Measurements from ENCODE around the gene TMEM116. TPM values are rescaled to one million over a fixed set of nuclear protein-coding genes. Genes with fewer than 3 reads are reported as not detected.
A peak's percentile ranks its signal among the peaks of the same experiment; 100 is the strongest.

The TMEM116 gene
- total RNA-seq, 1 experiment from 2014 or later: 4.4 TPM

DNA sequence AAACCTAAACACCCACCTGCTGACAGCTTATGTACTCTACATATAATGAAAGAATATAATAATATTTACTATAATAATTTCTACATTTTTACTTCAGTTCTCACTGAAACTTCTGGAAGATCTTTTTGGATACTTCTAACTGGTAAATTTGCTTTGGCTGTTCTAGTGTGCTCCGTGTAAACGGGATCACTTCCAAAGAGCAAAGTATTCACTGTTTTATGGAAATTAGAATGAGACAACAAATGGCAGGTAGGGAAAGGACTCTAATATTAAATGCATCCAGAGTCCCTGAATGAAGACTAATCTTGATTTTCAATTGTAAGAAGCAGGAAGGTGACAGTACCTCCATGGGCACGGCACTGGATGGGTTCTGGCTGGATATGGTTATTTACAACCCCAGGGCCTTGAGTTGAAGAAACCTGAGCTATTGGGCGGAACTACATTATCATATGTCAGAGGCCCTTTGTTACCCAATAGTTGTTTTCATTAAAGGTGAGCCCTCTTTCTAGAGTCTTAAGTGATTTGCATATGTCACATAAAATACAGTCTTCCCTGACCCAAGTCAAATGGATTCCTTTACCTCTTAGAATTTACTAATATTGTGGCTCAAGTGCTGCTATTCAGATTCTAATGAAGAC is 10.9 kb upstream of the TMEM116 start:
- ChIA-PET CTCF (no interaction called here), POLR2A (ENCODE audit: unreplicated experiment) (interaction anchor here (0.6 kb wide), 2 partner anchors 18 to 72 kb away, joined by 4 to 6 read pairs; no protein-coding TSS in a partner anchor)
- Histone ChIP-seq H3K36me3 (ENCODE audit: low read depth, low read length) (peaks cover 38% of the 10 kb centered on the region), H3K4me1 (ENCODE audit: insufficient read depth, low read length) (peaks cover 11% of the 10 kb centered on the region), H3K4me2 (ENCODE audit: low read length) (no peak overlapping the region), H3K9ac (ENCODE audit: low read length) (no peak overlapping the region), H3K79me2 (ENCODE audit: low read length) (peaks cover 28% of the 10 kb centered on the region), H3K9me3 (ENCODE audit: low read length) (no peaks in the 10 kb centered on the region), H4K20me1 (ENCODE audit: low read length) (peaks cover 18% of the 10 kb centered on the region), H3F3A (ENCODE audit: low read length, unreplicated experiment) (peaks cover 9% of the 10 kb centered on the region), H2AFZ (ENCODE audit: low read length) (no peak overlapping the region), H3K27ac (ENCODE audit: low read length) (no peak overlapping the region), H3K27me3 (ENCODE audit: low read length) (no peaks in the 10 kb centered on the region), H3K4me3 (ENCODE audit: low read length) (no peak overlapping the region), H3K9me2 (replicated peaks; ENCODE audit: low read length) (no peaks in the 10 kb centered on the region)
- BruUV-seq (replicated peaks): no TSS peak
- no peak for ATAC-seq
- TF ChIP-seq, protein P1, sequence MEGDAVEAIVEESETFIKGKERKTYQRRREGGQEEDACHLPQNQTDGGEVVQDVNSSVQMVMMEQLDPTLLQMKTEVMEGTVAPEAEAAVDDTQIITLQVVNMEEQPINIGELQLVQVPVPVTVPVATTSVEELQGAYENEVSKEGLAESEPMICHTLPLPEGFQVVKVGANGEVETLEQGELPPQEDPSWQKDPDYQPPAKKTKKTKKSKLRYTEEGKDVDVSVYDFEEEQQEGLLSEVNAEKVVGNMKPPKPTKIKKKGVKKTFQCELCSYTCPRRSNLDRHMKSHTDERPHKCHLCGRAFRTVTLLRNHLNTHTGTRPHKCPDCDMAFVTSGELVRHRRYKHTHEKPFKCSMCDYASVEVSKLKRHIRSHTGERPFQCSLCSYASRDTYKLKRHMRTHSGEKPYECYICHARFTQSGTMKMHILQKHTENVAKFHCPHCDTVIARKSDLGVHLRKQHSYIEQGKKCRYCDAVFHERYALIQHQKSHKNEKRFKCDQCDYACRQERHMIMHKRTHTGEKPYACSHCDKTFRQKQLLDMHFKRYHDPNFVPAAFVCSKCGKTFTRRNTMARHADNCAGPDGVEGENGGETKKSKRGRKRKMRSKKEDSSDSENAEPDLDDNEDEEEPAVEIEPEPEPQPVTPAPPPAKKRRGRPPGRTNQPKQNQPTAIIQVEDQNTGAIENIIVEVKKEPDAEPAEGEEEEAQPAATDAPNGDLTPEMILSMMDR (conservative IDR thresholded peaks at IDR 0.05; ENCODE audit: low read depth, low read length): no peak
- TF ChIP-seq EZH2phosphoT487 (IDR thresholded peaks at IDR 0.05; ENCODE audit: borderline replicate concordance, low read length) (no peak), EZH2 (IDR thresholded peaks at IDR 0.05; ENCODE audit: low read length, unreplicated experiment) (no peak)
- intact Hi-C loops (cut with micrococcal nuclease): no loop called here
- no peak for DNase-seq

DNA sequence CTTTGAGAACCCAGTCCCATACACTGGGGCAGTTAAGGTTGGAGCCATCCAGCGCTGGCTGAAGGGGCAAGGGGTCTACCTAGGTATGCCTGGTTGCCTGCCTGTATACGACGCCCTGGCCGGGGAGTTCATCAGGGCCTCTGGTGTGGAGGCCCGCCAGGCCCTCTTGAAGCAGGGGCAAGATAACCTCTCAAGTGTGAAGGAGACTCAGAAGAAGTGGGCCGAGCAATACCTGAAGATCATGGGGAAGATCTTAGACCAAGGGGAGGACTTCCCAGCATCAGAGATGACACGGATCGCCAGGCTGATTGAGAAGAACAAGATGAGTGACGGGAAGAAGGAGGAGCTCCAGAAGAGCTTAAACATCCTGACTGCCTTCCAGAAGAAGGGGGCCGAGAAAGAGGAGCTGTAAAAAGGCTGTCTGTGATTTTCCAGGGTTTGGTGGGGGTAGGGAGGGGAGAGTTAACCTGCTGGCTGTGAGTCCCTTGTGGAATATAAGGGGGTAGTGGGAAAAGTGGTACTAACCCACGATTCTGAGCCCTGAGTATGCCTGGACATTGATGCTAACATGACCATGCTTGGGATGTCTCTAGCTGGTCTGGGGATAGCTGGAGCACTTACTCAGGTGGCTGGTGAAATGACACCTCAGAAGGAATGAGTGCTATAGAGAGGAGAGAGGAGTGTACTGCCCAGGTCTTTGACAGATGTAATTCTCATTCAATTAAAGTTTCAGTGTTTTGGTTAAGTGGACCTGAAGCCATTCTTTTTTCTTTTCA is 9.5 kb upstream of the TMEM116 start:
- Histone ChIP-seq H3F3A (ENCODE audit: low read length, unreplicated experiment) (peaks cover 15% of the 10 kb centered on the region), H3K4me2 (ENCODE audit: low read length) (no peak overlapping the region), H3K79me2 (ENCODE audit: low read length) (peaks cover 39% of the 10 kb centered on the region), H2AFZ (ENCODE audit: low read length) (no peak overlapping the region), H4K20me1 (ENCODE audit: low read length) (peaks cover 26% of the 10 kb centered on the region), H3K9me2 (replicated peaks; ENCODE audit: low read length) (no peaks in the 10 kb centered on the region), H3K27me3 (ENCODE audit: low read length) (no peaks in the 10 kb centered on the region), H3K4me3 (ENCODE audit: low read length) (no peak overlapping the region), H3K4me1 (ENCODE audit: insufficient read depth, low read length) (peaks cover 22% of the 10 kb centered on the region), H3K27ac (ENCODE audit: low read length) (no peak overlapping the region), H3K9ac (ENCODE audit: low read length) (no peak overlapping the region), H3K9me3 (ENCODE audit: low read length) (no peaks in the 10 kb centered on the region), H3K36me3 (ENCODE audit: low read depth, low read length) (peaks cover 26% of the 10 kb centered on the region)
- ChIA-PET CTCF (no interaction called here), POLR2A (ENCODE audit: unreplicated experiment) (interaction anchor here (0.7 kb wide), 1 partner anchor 10 kb away, joined by 4 read pairs; the partner anchor contains the start of gene TMEM116)
- TF ChIP-seq EZH2 (IDR thresholded peaks at IDR 0.05; ENCODE audit: low read length, unreplicated experiment) (no peak), EZH2phosphoT487 (IDR thresholded peaks at IDR 0.05; ENCODE audit: borderline replicate concordance, low read length) (no peak)
- TF ChIP-seq, protein P1 (conservative IDR thresholded peaks at IDR 0.05; ENCODE audit: low read depth, low read length): no peak
- intact Hi-C loops (cut with micrococcal nuclease): no loop called here
- BruUV-seq (replicated peaks): TSS peak; percentile 83
- DNase-seq (no peak), ATAC-seq (no peak)

All from PC-3 (cell line).